CD4-positive, CD25-positive, alpha-beta regulatory T cell (primary cell): ENCODE data around the gene KRT9. TPM values are rescaled to one million over a fixed set of nuclear protein-coding genes. Genes with fewer than 3 reads are reported as not detected.
"Not testable (repeated sequence)": the region's sequence is repeated elsewhere in the genome, so short reads cannot be mapped to it uniquely, and the experiment has no call there.

Source experiments
- ATAC-seq, 2 donors: fragments of 150-1000 bp; cut with Tn5 transposase; one replicate each; pipeline ENCODE4 v1.10.0; 2021; ENCODE audit warnings: low read depth in 2 of 2, moderate number of reproducible peaks in 2 of 2, moderate library complexity in 1 of 2
- DNase-seq, 3 donors: peaks; one replicate each; pipeline versions ENCODE4 v3.0.0 to v3.0.0-alpha.2; 2012 to 2022; ENCODE audit warnings: mixed read lengths in 1 of 3
- H3K27ac ChIP-seq: one replicate; pipeline ENCODE4 v1.7.0; 2013; ENCODE audit warnings: mild to moderate bottlenecking, low read length; ENCODE audit not compliant: insufficient read depth, poor library complexity, severe bottlenecking
- H3K27me3 ChIP-seq: one replicate; pipeline ENCODE4 v1.7.0; 2013; ENCODE audit warnings: low read length; ENCODE audit not compliant: control insufficient read depth, insufficient read depth
- H3K36me3 ChIP-seq: one replicate; pipeline ENCODE4 v1.7.0; 2013; ENCODE audit warnings: mild to moderate bottlenecking, low read length, moderate library complexity; ENCODE audit not compliant: control insufficient read depth, insufficient read depth
- H3K4me1 ChIP-seq: 2 replicates; pipeline ENCODE4 v1.7.0; 2013; ENCODE audit warnings: mild to moderate bottlenecking, low read length; ENCODE audit not compliant: insufficient read depth, control insufficient read depth, poor library complexity, severe bottlenecking
- H3K4me3 ChIP-seq: one replicate; pipeline ENCODE4 v1.7.0; 2013; ENCODE audit warnings: low read depth, mild to moderate bottlenecking, low read length, moderate library complexity
- H3K9me3 ChIP-seq, 2 experiments: 1 replicate in 1 of 2; 2 replicates in 1 of 2; pipeline ENCODE4 v1.7.0; 2013; ENCODE audit warnings: low read length in 2 of 2, mild to moderate bottlenecking in 1 of 2, moderate library complexity in 1 of 2; ENCODE audit not compliant: control insufficient read depth in 2 of 2
- H3K27ac Mint-ChIP-seq, 3 donors: one replicate each; pipeline ENCODE4 v1.8.0; 2020 to 2022; ENCODE audit warnings: mild to moderate bottlenecking in 3 of 3, mixed read lengths in 3 of 3, moderate library complexity in 2 of 3
- H3K27me3 Mint-ChIP-seq: one replicate; pipeline ENCODE4 v1.8.0; 2022; ENCODE audit warnings: mild to moderate bottlenecking, mixed read lengths
- H3K36me3 Mint-ChIP-seq: one replicate; pipeline ENCODE4 v1.8.0; 2020; ENCODE audit warnings: mixed read lengths
- H3K4me1 Mint-ChIP-seq, 4 donors: one replicate each; pipeline ENCODE4 v1.8.0; 2020 to 2022; ENCODE audit warnings: mixed read lengths in 4 of 4, mild to moderate bottlenecking in 1 of 4
- H3K4me3 Mint-ChIP-seq, 4 donors: one replicate each; pipeline ENCODE4 v1.8.0; 2020 to 2022; ENCODE audit warnings: mild to moderate bottlenecking in 4 of 4, mixed read lengths in 4 of 4, moderate library complexity in 3 of 4
- H3K9me3 Mint-ChIP-seq, 7 donors: one replicate each; pipeline ENCODE4 v1.8.0; 2020 to 2022; ENCODE audit warnings: mixed read lengths in 7 of 7, mild to moderate bottlenecking in 3 of 7, moderate library complexity in 2 of 7
- polyA plus RNA-seq, 4 donors: library from polyadenylated mRNA; unstranded; fragments of 300-500 nt; fragmentation: Illumina TruSeq; gene quantifications; one replicate each; pipeline ENCODE4 v1.2.3, GENCODE V29; 2021
- total RNA-seq: library from RNA; stranded (reverse); gene quantifications from one replicate; pipeline ENCODE4 v1.2.3, GENCODE V29; 2022

The KRT9 gene
- total and polyA plus RNA-seq, 5 donors from 2014 or later: not detected

- H3K27me3 Mint-ChIP-seq, H3K9me3 ChIP-seq, H3K27ac Mint-ChIP-seq, H3K4me1 Mint-ChIP-seq, H3K36me3 ChIP-seq, H3K4me3 Mint-ChIP-seq, H3K4me3 ChIP-seq, H3K27me3 ChIP-seq, H3K4me1 ChIP-seq, H3K36me3 Mint-ChIP-seq, ATAC-seq, H3K9me3 Mint-ChIP-seq, DNase-seq, H3K27ac ChIP-seq: not testable (repeated sequence)
Measured at GRCh38 chr17:41612376-41613160, 40.7 kb upstream of the KRT9 start, which contains the start of gene KRT16. TSS of gene KRT16 (minus strand) at chr17:41612767. CDS start at chr17:41612688, 79 bp downstream.

- Mint-ChIP-seq H3K9me3 (peaks cover 0 to 14% (median 5%) of the 10 kb centered on the region in 7 donors), H3K4me3 (no peak overlapping the region), H3K36me3 (peaks cover 4% of the 10 kb centered on the region), H3K27me3 (peaks cover 9% of the 10 kb centered on the region), H3K4me1 (no peaks in the 10 kb centered on the region), H3K27ac (no peak overlapping the region)
- Histone ChIP-seq H3K9me3 (peaks cover 6% of the 10 kb centered on the region in 2 experiments), H3K36me3 (no peaks in the 10 kb centered on the region), H3K27me3 (no peaks in the 10 kb centered on the region), H3K4me3 (no peak overlapping the region), H3K27ac (no peak overlapping the region), H3K4me1 (no peaks in the 10 kb centered on the region)
- ATAC-seq: no peak
- DNase-seq: no peak
Measured at GRCh38 chr17:41610965-41611640, 39.2 kb upstream of the KRT9 start.

GRCh38 chr17:41610061-41610517, 38.2 kb upstream of the KRT9 start:
- not testable (repeated sequence) for H3K27me3 ChIP-seq, H3K27ac Mint-ChIP-seq, H3K4me1 Mint-ChIP-seq, H3K4me3 ChIP-seq, H3K4me3 Mint-ChIP-seq, H3K27ac ChIP-seq, DNase-seq, H3K27me3 Mint-ChIP-seq, H3K36me3 ChIP-seq, H3K4me1 ChIP-seq, H3K36me3 Mint-ChIP-seq, ATAC-seq, H3K9me3 ChIP-seq
- peaks cover 0 to 20% (median 7%) of the 10 kb centered on the region in 7 donors for H3K9me3 Mint-ChIP-seq

- not testable (repeated sequence) for H3K27ac Mint-ChIP-seq, H3K4me1 Mint-ChIP-seq, H3K9me3 ChIP-seq, H3K36me3 ChIP-seq, H3K27ac ChIP-seq, H3K36me3 Mint-ChIP-seq, H3K4me1 ChIP-seq, H3K27me3 ChIP-seq, ATAC-seq, H3K4me3 ChIP-seq, H3K4me3 Mint-ChIP-seq, DNase-seq
- Mint-ChIP-seq H3K27me3 (peaks cover 11% of the 10 kb centered on the region), H3K9me3 (peaks cover 2 to 20% (median 7%) of the 10 kb centered on the region in 7 donors)
Measured at GRCh38 chr17:41606930-41607329, 35.1 kb upstream of the KRT9 start.

GRCh38 chr17:41602524-41602923, 30.7 kb upstream of the KRT9 start:
- no peak overlapping the region for H3K4me3 Mint-ChIP-seq

GRCh38 chr17:41600318-41600717, 28.5 kb upstream of the KRT9 start:
- no peak overlapping the region for H3K4me3 ChIP-seq
- Mint-ChIP-seq H3K36me3 (no peaks in the 10 kb centered on the region), H3K27me3 (peaks cover 6% of the 10 kb centered on the region), H3K9me3 (peaks cover 0 to 3% (median 0%) of the 10 kb centered on the region in 7 donors), H3K27ac (no peak overlapping the region), H3K4me3 (no peak overlapping the region), H3K4me1 (no peaks in the 10 kb centered on the region)
- H3K27ac ChIP-seq: no peak overlapping the region
- H3K4me1 ChIP-seq: no peaks in the 10 kb centered on the region
- no peaks in the 10 kb centered on the region for H3K36me3 ChIP-seq
- H3K9me3 ChIP-seq: no peaks in the 10 kb centered on the region
- DNase-seq (no peak), ATAC-seq (no peak)
- peaks cover 7% of the 10 kb centered on the region for H3K27me3 ChIP-seq

More at GRCh38 chr17:41602524-41602923, 30.7 kb upstream of the KRT9 start:
- peaks cover 11% of the 10 kb centered on the region for H3K27me3 Mint-ChIP-seq
- peaks cover 7% of the 10 kb centered on the region for H3K36me3 Mint-ChIP-seq
- H3K4me1 ChIP-seq: no peaks in the 10 kb centered on the region
- no peak overlapping the region for H3K27ac Mint-ChIP-seq
- H3K9me3 Mint-ChIP-seq: peaks cover 2 to 17% (median 6%) of the 10 kb centered on the region in 7 donors
- no peaks in the 10 kb centered on the region for H3K36me3 ChIP-seq
- ATAC-seq: no peak
- H3K9me3 ChIP-seq: peaks cover 6% of the 10 kb centered on the region in 2 experiments
- DNase-seq: no peak
- H3K4me3 ChIP-seq: no peak overlapping the region
- no peak overlapping the region for H3K27ac ChIP-seq
- peaks cover 7% of the 10 kb centered on the region for H3K27me3 ChIP-seq
- H3K4me1 Mint-ChIP-seq: no peaks in the 10 kb centered on the region

- no peaks in the 10 kb centered on the region for H3K36me3 ChIP-seq
- Mint-ChIP-seq H3K27me3 (peaks cover 6% of the 10 kb centered on the region), H3K4me1 (no peaks in the 10 kb centered on the region), H3K4me3 (no peak overlapping the region), H3K36me3 (no peaks in the 10 kb centered on the region), H3K9me3 (peaks cover 0 to 2% (median 0%) of the 10 kb centered on the region in 7 donors), H3K27ac (no peak overlapping the region)
- H3K4me3 ChIP-seq: no peak overlapping the region
- H3K9me3 ChIP-seq: no peaks in the 10 kb centered on the region
- H3K4me1 ChIP-seq: no peaks in the 10 kb centered on the region
- ATAC-seq (no peak), DNase-seq (no peak)
- no peak overlapping the region for H3K27ac ChIP-seq
- peaks cover 7% of the 10 kb centered on the region for H3K27me3 ChIP-seq
Measured at GRCh38 chr17:41599680-41600079, 27.8 kb upstream of the KRT9 start.
